Loucy (cell line): Measurements from ENCODE around the gene CSAD.

ENCODE experiments used
- H2AFZ ChIP-seq: fragments of 200-600 bp; sonication (generic); 2 replicates; pipeline ENCODE4 v1.6.0; 2016; ENCODE audit warnings: antibody characterized with exemption, mild to moderate bottlenecking, low read length, moderate library complexity
- H3F3A ChIP-seq: fragments of 200-600 bp; 2 replicates; pipeline ENCODE4 v1.6.0; 2016; ENCODE audit warnings: antibody characterized with exemption, low read depth, mild to moderate bottlenecking
- H3K27me3 ChIP-seq: fragments of 200-600 bp; sonication (generic); 2 replicates; pipeline ENCODE4 v1.6.1; 2014; ENCODE audit warnings: low read length, mild to moderate bottlenecking; ENCODE audit not compliant: insufficient read depth, poor library complexity, severe bottlenecking
- H3K36me3 ChIP-seq: fragments of 200-600 bp; sonication (generic); 2 replicates; pipeline ENCODE4 v1.6.1; 2016; ENCODE audit warnings: low read length; ENCODE audit not compliant: insufficient read depth
- H3K4me1 ChIP-seq: fragments of 200-600 bp; sonication (generic); 2 replicates; pipeline ENCODE4 v1.5.1; 2014; ENCODE audit warnings: low read length, mild to moderate bottlenecking; ENCODE audit not compliant: insufficient read depth, poor library complexity, severe bottlenecking
- H3K4me2 ChIP-seq: fragments of 200-600 bp; sonication (generic); 2 replicates; pipeline ENCODE4 v1.6.0; 2014; ENCODE audit warnings: antibody characterized with exemption, low read length, low read depth, mild to moderate bottlenecking; ENCODE audit not compliant: poor library complexity, severe bottlenecking
- H3K4me3 ChIP-seq: fragments of 200-600 bp; sonication (generic); 2 replicates; pipeline ENCODE4 v1.5.1; 2014; ENCODE audit warnings: low read length, mild to moderate bottlenecking, mixed read lengths; ENCODE audit not compliant: poor library complexity, severe bottlenecking
- H3K79me2 ChIP-seq: fragments of 200-600 bp; sonication (generic); 2 replicates; pipeline ENCODE4 v1.6.1; 2014; ENCODE audit warnings: low read length; ENCODE audit not compliant: insufficient read depth
- H3K9ac ChIP-seq: fragments of 200-600 bp; sonication (generic); 2 replicates; pipeline ENCODE4 v1.6.0; 2014; ENCODE audit warnings: mild to moderate bottlenecking, low read depth, low read length, moderate library complexity; ENCODE audit not compliant: poor library complexity, severe bottlenecking
- H3K9me2 ChIP-seq: fragments of 200-600 bp; sonication (generic); replicated peaks from 2 replicates; pipeline ENCODE4 v1.6.1; 2016; ENCODE audit warnings: low read depth, low read length, mixed read lengths
- H3K9me3 ChIP-seq: fragments of 200-600 bp; sonication (generic); 2 replicates; pipeline ENCODE4 v1.6.1; 2014; ENCODE audit warnings: mild to moderate bottlenecking, antibody characterized with exemption, low read length, low read depth; ENCODE audit not compliant: insufficient read depth
- H4K20me1 ChIP-seq: fragments of 200-600 bp; sonication (generic); 2 replicates; pipeline ENCODE4 v1.6.0; 2014; ENCODE audit warnings: antibody characterized with exemption, low read length, mild to moderate bottlenecking; ENCODE audit not compliant: insufficient read depth, poor library complexity, severe bottlenecking
- CTCF ChIP-seq: fragments of 200-600 bp; sonication (generic); conservative IDR thresholded peaks from 2 replicates; pipeline ENCODE4 v1.5.1; 2014; ENCODE audit warnings: mild to moderate bottlenecking, antibody characterized with exemption, low read length
- EZH2phosphoT487 ChIP-seq: fragments of 200-600 bp; IDR thresholded peaks from 2 replicates; pipeline ENCODE4 v1.6.1; 2018; ENCODE audit warnings: antibody characterized with exemption, mild to moderate bottlenecking, moderate library complexity, borderline replicate concordance

The CSAD gene

DNA sequence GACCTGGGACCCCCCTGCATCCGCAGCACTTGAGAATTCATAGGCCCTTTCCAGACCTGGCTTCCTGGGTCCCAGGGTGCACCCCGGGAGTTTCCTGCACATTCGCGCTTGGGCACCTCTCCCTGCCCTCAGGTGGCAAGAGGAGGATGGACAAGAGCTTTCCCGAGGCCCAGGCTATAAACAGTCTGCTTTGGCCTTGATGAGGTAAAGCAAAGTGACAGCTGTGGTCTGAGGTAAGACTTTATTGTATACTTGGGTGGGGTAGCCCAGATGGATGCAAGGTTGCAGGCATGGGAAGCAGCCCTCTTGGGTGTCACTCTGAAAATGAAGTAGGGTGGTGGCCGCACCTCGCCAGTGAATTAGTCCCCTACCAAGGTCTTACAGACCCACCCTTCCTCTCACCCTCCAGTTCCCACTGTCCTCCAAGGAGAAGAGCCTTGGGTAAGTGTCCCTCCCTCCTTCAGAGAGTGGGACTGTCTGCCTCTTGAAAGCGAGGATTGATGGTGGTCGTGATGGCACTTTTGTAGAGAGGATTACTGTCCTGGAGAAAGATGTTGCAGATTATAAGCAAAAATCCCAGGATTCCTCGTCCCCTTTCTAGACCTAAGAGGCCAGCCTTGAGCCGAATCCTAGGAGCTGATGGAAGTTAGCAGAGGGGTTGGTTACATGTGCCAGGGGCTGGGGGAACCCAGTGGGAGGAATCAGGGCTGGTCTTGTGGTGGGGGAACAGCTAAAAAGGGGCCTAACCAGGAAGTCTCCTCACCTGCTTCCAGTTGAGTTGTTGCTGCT lies 10.6 kb upstream of the CSAD start:
- Histone ChIP-seq H3K9ac (no peak overlapping the region), H3K4me1 (no peaks in the 10 kb centered on the region), H3K4me3 (no peak overlapping the region), H3K27me3 (no peaks in the 10 kb centered on the region), H3K36me3 (peaks cover 19% of the 10 kb centered on the region; the same call in 1 of the 2 replicates), H3K79me2 (no peaks in the 10 kb centered on the region), H2AFZ (no peak overlapping the region), H4K20me1 (no peaks in the 10 kb centered on the region), H3K4me2 (no peak overlapping the region), H3F3A (no peaks in the 10 kb centered on the region), H3K9me3 (no peaks in the 10 kb centered on the region), H3K9me2 (no peaks in the 10 kb centered on the region)
- TF ChIP-seq CTCF (no peak), EZH2phosphoT487 (no peak)

DNA sequence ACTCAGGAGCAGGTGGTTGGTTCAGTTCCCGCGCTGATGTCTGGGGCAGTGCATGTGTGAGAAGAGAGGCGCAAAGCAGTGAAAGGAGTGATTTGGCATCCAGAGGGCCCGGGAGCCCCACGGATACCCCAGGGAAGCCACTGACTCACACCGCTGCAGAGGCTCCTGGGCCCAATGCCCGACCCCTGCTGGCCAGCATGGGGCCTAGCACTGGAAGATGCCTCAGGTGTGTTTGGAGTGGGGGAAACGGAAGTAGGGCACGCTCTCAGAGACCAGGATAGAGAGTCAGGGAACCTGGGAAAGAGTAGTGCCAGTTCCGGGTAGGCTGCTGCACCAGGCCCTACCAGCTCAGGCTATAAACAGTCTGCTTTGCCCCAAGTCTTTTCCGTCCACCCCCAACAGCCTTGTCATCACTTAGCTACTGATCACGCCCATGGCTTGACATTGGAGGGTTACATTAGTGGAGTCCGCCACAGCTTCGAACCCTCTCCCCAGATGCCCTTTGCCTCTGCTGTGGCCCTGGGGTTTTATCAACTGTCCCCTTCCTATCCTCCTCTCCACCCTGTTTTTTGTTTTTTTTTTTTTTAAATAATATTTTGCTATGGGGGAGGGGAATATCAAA lies 9.5 kb upstream of the CSAD start:
- no peak overlapping the region for H2AFZ ChIP-seq
- no peaks in the 10 kb centered on the region for H3K79me2 ChIP-seq
- H3K4me2 ChIP-seq: no peak overlapping the region
- H3K4me3 ChIP-seq: no peak overlapping the region
- no peaks in the 10 kb centered on the region for H3K9me3 ChIP-seq
- TF ChIP-seq EZH2phosphoT487 (no peak), CTCF (peak; percentile 83)
- peaks cover 30% of the 10 kb centered on the region; the same call in 1 of the 2 replicates for H3K36me3 ChIP-seq
- H3K4me1 ChIP-seq: peaks cover 7% of the 10 kb centered on the region
- H3K27me3 ChIP-seq: no peaks in the 10 kb centered on the region
- H3F3A ChIP-seq: no peaks in the 10 kb centered on the region
- H4K20me1 ChIP-seq: no peaks in the 10 kb centered on the region
- H3K9ac ChIP-seq: no peak overlapping the region
- no peaks in the 10 kb centered on the region for H3K9me2 ChIP-seq

DNA sequence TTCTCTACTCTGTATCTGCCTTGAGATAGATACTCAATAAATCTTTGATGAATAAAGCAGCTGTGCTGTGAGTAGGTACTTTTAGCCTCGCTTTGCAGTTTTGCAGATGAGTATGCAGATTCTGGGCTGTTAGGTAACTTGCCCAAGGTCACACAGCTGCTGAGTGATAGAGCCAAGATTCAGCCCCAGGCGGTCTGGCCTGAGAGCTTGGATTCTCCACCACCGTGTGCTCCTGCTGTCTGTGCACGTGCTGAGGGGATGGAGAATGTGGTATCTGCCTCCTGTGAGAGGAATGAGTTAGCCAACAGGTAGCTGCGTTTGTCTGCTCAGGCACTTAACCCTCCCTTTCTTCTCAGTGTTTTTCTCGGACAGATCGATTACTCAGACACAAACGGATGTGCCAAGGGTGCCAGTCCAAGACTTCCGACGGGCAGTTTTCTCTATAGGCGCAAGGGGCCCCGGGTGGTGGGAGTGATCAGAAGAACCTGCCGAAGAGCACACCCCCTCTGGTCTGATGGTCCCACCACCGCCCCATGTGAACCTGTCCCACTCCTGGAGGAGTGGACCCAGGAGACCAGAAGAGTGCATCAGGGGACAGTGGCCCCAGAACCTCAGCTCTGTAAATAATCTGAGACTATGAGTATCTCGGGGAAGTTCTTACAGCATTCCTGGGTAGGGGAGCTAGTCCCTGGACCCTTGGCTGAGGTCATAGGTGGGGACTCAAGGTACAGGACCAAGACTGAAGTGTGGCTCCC lies 6.6 kb upstream of the CSAD start:
- H4K20me1 ChIP-seq: peaks cover 21% of the 10 kb centered on the region
- H3K36me3 ChIP-seq: peaks cover 42% of the 10 kb centered on the region; the same call in 1 of the 2 replicates
- peaks cover 25% of the 10 kb centered on the region for H3K79me2 ChIP-seq
- H3K4me2 ChIP-seq: no peak overlapping the region
- no peak overlapping the region for H2AFZ ChIP-seq
- H3K9ac ChIP-seq: no peak overlapping the region
- no peaks in the 10 kb centered on the region for H3F3A ChIP-seq
- no peaks in the 10 kb centered on the region for H3K9me2 ChIP-seq
- TF ChIP-seq CTCF: no peak
- no peak for TF ChIP-seq EZH2phosphoT487
- H3K4me1 ChIP-seq: peaks cover 33% of the 10 kb centered on the region
- H3K9me3 ChIP-seq: no peaks in the 10 kb centered on the region
- H3K27me3 ChIP-seq: no peaks in the 10 kb centered on the region
- H3K4me3 ChIP-seq: no peak overlapping the region
